ENCODE results near the gene BPI. TPM values are rescaled to one million over a fixed set of nuclear protein-coding genes. Genes with fewer than 3 reads are reported as not detected.

BPI gene
- polyA plus RNA-seq, 1 of the 3 experiments (the other 2 are of a cell fraction): not detected

- Histone ChIP-seq H3K79me2 (ENCODE audit: insufficient read depth) (no peaks in the 10 kb centered on the region), H3K4me2 (no peak overlapping the region), H2AFZ (ENCODE audit: low read depth) (no peak overlapping the region), H3K4me1 (ENCODE audit: control insufficient read depth in 1 of 2, insufficient read depth in 2 of 2, low read depth in 1 of 2, low read length in 1 of 2) (no peaks in the 10 kb centered on the region), H3K27ac (ENCODE audit: low read depth in 2 of 2, low read length in 1 of 2) (no peak overlapping the region), H4K20me1 (ENCODE audit: insufficient read depth) (no peaks in the 10 kb centered on the region), H3K4me3 (ENCODE audit: low read depth in 2 of 2, low read length in 1 of 2) (no peak overlapping the region), H3F3A (replicated peaks; ENCODE audit: insufficient read depth) (peaks cover 4% of the 10 kb centered on the region), H3K9ac (no peak overlapping the region), H3K36me3 (replicated peaks in 1 of 2; ENCODE audit: control insufficient read depth in 1 of 2, insufficient read depth in 2 of 2, low read length in 1 of 2) (no peaks in the 10 kb centered on the region), H3K27me3 (ENCODE audit: insufficient read depth) (no peaks in the 10 kb centered on the region), H3K9me2 (no peaks in the 10 kb centered on the region), H3K9me3 (no peaks in the 10 kb centered on the region)
- POLR2A ChIA-PET: no interaction called here
- WGBS (ENCODE audit: low lambda C conversion rate): 29% methylated on average over 1 of the region's 4 CpGs
- CTCF ChIA-PET: interaction anchor here (0.9 to 1.5 kb wide), 3 partner anchors 78 to 744 kb away, joined by 3 read pairs; no protein-coding TSS in a partner anchor
- TF ChIP-seq RXRA (IDR thresholded peaks at IDR 0.05; ENCODE audit: borderline replicate concordance, low read depth) (no peak), TAF1 (IDR thresholded peaks at IDR 0.05; ENCODE audit: borderline replicate concordance, low read depth, low read length) (no peak), RCOR1 (IDR thresholded peaks at IDR 0.05; ENCODE audit: low read length) (no peak), TCF12 (IDR thresholded peaks at IDR 0.05) (no peak), MEF2A (IDR thresholded peaks at IDR 0.05; ENCODE audit: borderline replicate concordance, low read depth) (no peak), CHD2 (IDR thresholded peaks at IDR 0.05; ENCODE audit: low read length, partially characterized antibody) (no peak)
- DNase-seq: no peak
Observed at GRCh38 chr20:38308047-38308438, 4.1 kb downstream of the BPI start.

- Histone ChIP-seq H3K4me2 (no peak overlapping the region), H3K9me2 (no peaks in the 10 kb centered on the region), H3K27me3 (ENCODE audit: insufficient read depth) (no peaks in the 10 kb centered on the region), H3K9ac (no peak overlapping the region), H3K36me3 (replicated peaks in 1 of 2; ENCODE audit: control insufficient read depth in 1 of 2, insufficient read depth in 2 of 2, low read length in 1 of 2) (no peaks in the 10 kb centered on the region), H2AFZ (ENCODE audit: low read depth) (no peak overlapping the region), H3K9me3 (no peaks in the 10 kb centered on the region), H3K4me1 (ENCODE audit: control insufficient read depth in 1 of 2, insufficient read depth in 2 of 2, low read depth in 1 of 2, low read length in 1 of 2) (no peaks in the 10 kb centered on the region), H3K27ac (ENCODE audit: low read depth in 2 of 2, low read length in 1 of 2) (no peak overlapping the region), H3K4me3 (ENCODE audit: low read depth in 2 of 2, low read length in 1 of 2) (no peak overlapping the region), H3F3A (replicated peaks; ENCODE audit: insufficient read depth) (peaks cover 1% of the 10 kb centered on the region), H4K20me1 (ENCODE audit: insufficient read depth) (no peaks in the 10 kb centered on the region), H3K79me2 (ENCODE audit: insufficient read depth) (no peaks in the 10 kb centered on the region)
- TF ChIP-seq JUND (IDR thresholded peaks at IDR 0.05) (no peak), TEAD4 (IDR thresholded peaks at IDR 0.05; ENCODE audit: borderline replicate concordance, insufficient read depth) (no peak), MXI1 (IDR thresholded peaks at IDR 0.05; ENCODE audit: low read depth, low read length) (no peak), RCOR1 (IDR thresholded peaks at IDR 0.05; ENCODE audit: low read length) (no peak), FOXM1 (IDR thresholded peaks at IDR 0.05; ENCODE audit: low read depth) (no peak), ZBTB33 (IDR thresholded peaks at IDR 0.05; ENCODE audit: borderline replicate concordance, low read depth) (no peak), EZH2phosphoT487 (IDR thresholded peaks at IDR 0.05; ENCODE audit: borderline replicate concordance, low read depth) (no peak), NFIC (IDR thresholded peaks at IDR 0.05; ENCODE audit: borderline replicate concordance) (no peak), ELF1 (IDR thresholded peaks at IDR 0.05) (no peak), FOSL2 (IDR thresholded peaks at IDR 0.05; ENCODE audit: borderline replicate concordance, low read depth) (no peak), USF2 (IDR thresholded peaks at IDR 0.05; ENCODE audit: borderline replicate concordance, low read depth, low read length) (no peak), CHD2 (IDR thresholded peaks at IDR 0.05; ENCODE audit: low read length, partially characterized antibody) (no peak), RAD21 (IDR thresholded peaks at IDR 0.05; ENCODE audit: low read length) (no peak), NRF1 (IDR thresholded peaks at IDR 0.05; ENCODE audit: low read depth, low read length) (no peak), SMC3 (IDR thresholded peaks at IDR 0.05; ENCODE audit: low read depth, low read length) (no peak), POLR2AphosphoS5 (IDR thresholded peaks at IDR 0.05; ENCODE audit: low read depth, low read length) (no peak), GABPA (IDR thresholded peaks at IDR 0.05; ENCODE audit: low read depth) (no peak), SIN3A (IDR thresholded peaks at IDR 0.05; ENCODE audit: borderline replicate concordance, low read depth, low read length) (no peak)
- POLR2A ChIA-PET: no interaction called here
- 67% methylated on average over 1 of the region's 1 CpG for WGBS (ENCODE audit: low lambda C conversion rate)
- DNase-seq: no peak
- CTCF ChIA-PET: interaction anchor here (0.7 to 1.5 kb wide), 4 partner anchors 13 to 251 kb away, joined by 3 to 4 read pairs (median 3); no protein-coding TSS in a partner anchor
Observed at GRCh38 chr20:38308447-38308846, 4.5 kb downstream of the BPI start.

Data from SK-N-SH (cell line).